Hepatocyte (in vitro differentiated cells): ENCODE measurements around the gene MAPRE3.

Source experiments
- CTCF ChIP-seq: fragments of 200-600 bp; sonication (generic); IDR thresholded peaks from 2 replicates; pipeline ENCODE4 v1.5.1; 2016; ENCODE audit warnings: antibody characterized with exemption, mild to moderate bottlenecking; ENCODE audit not compliant: poor library complexity
- EZH2 ChIP-seq: fragments of 200-600 bp; sonication (generic); IDR thresholded peaks from 2 replicates; pipeline ENCODE4 v1.6.1; 2016; ENCODE audit warnings: antibody characterized with exemption, mild to moderate bottlenecking, borderline replicate concordance

GRCh38 chr2:26957041-26957440 is 13.4 kb upstream of the MAPRE3 start:
- TF ChIP-seq CTCF (no peak), EZH2 (no peak)
